HUES64 (cell line): ENCODE measurements around the gene CDKAL1.

Experiments
- H3K27ac ChIP-seq: 2 replicates; pipeline ENCODE4 v1.7.0; 2013; ENCODE audit warnings: low read depth, low read length, inconsistent platforms
- H3K27me3 ChIP-seq: 2 replicates; pipeline ENCODE4 v1.6.1; 2013; ENCODE audit warnings: mild to moderate bottlenecking, low read length; ENCODE audit not compliant: insufficient read depth
- H3K36me3 ChIP-seq: 2 replicates; pipeline ENCODE4 v1.6.1; 2013; ENCODE audit warnings: mild to moderate bottlenecking, low read length; ENCODE audit not compliant: insufficient read depth
- H3K4me1 ChIP-seq: 2 replicates; pipeline ENCODE4 v1.6.1; 2013; ENCODE audit warnings: mild to moderate bottlenecking, low read length, moderate library complexity; ENCODE audit not compliant: insufficient read depth
- H3K4me3 ChIP-seq: 2 replicates; pipeline ENCODE4 v1.5.1; 2013; ENCODE audit warnings: mild to moderate bottlenecking, low read length, moderate library complexity
- H3K9ac ChIP-seq: 2 replicates; pipeline ENCODE4 v1.6.1; 2013; ENCODE audit warnings: mild to moderate bottlenecking, low read depth, low read length
- H3K9me3 ChIP-seq: 2 replicates; pipeline ENCODE4 v1.6.1; 2013; ENCODE audit warnings: low read depth, low read length; ENCODE audit not compliant: insufficient read depth
- WGBS: fragments of 150-250, 120-280 bp; methylation state at CpG from one replicate; pipeline ENCODE4 v1.1.7; 2013; ENCODE audit warnings: missing lambda C conversion rate; 5-methylcytosine and 5-hydroxymethylcytosine counted together

The CDKAL1 gene

DNA sequence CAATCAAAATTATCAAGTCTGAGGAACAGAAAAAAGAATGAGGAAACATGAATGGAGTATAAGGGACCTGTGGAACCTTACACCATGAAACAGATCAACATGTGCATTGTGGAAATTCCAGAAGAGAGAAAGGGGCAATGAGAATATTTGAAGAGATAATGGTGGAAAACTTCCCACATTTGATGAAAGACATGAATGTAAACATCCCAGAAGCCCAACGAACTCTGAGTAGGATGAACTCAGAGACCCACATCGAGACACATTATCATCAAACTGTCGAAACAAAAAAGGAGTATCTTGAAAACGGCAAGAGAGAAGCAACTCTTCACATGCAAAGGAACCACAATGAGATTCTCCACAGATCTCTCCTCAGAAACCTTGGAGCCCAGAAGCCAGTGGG, 371.1 kb downstream of the CDKAL1 start:
- Histone ChIP-seq H3K36me3 (no peaks in the 10 kb centered on the region), H3K9me3 (peaks cover 4% of the 10 kb centered on the region; the same call in 1 of the 2 replicates), H3K27me3 (no peaks in the 10 kb centered on the region), H3K4me3 (no peak overlapping the region), H3K9ac (no peak overlapping the region), H3K4me1 (no peaks in the 10 kb centered on the region), H3K27ac (no peak overlapping the region)
- 77% methylated on average over 4 of the region's 4 CpGs for WGBS

DNA sequence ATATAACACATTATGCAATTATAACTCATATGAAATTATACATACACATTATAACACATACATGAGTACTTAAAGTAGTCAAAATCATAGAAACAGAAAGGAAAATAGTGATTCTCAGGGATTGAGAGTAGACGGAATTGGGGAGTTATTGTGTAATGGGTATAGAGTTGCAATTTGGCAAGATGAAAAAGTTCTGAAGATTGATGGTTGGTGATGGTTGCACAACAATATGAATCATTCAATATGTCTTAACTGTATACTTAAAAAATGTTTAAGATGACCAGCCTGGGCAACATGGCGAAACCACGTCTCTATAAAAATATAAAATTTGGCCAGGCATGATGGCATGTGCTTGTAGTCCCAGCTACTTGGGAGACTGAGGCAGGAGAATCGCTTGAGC, 372.7 kb downstream of the CDKAL1 start:
- Histone ChIP-seq H3K4me3 (no peak overlapping the region), H3K9me3 (peaks cover 4% of the 10 kb centered on the region; the same call in 1 of the 2 replicates), H3K27me3 (no peaks in the 10 kb centered on the region), H3K4me1 (peaks cover 11% of the 10 kb centered on the region; the same call in 1 of the 2 replicates), H3K36me3 (no peaks in the 10 kb centered on the region), H3K9ac (no peak overlapping the region), H3K27ac (no peak overlapping the region)
- WGBS, result 97% methylated on average over 4 of the region's 4 CpGs

DNA sequence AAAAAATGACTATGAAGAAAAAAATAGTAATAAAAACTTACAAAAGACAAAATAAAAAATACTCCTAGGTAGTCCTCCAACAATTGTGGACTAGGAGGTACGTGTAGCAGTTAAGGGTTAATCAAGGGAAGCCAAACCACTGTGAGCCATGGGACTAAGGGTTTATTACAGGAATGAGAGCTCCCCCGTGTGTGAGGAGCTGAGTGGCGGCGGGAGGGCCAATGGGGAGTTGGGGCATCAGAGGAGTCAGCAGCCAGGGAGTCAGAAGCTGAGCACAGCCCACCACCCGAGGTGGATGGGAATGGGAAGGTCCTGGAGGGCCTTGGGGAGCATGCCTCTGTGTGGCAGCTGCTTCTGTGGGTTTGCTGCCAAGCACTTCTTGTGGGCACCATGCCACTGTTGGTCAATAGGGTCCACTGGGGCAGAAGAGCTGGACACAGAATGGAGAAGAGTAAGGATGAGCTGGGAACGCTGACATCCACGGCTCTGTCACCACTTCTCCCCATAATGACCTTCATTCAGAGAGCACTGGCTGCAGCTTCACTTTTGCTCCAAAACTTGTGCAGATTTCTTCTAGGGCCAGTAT, 373.3 kb downstream of the CDKAL1 start:
- Histone ChIP-seq H3K36me3 (no peaks in the 10 kb centered on the region), H3K4me3 (no peak overlapping the region), H3K4me1 (peaks cover 11% of the 10 kb centered on the region; the same call in 1 of the 2 replicates), H3K9me3 (peaks cover 4% of the 10 kb centered on the region; the same call in 1 of the 2 replicates), H3K27me3 (no peaks in the 10 kb centered on the region), H3K9ac (no peak overlapping the region), H3K27ac (no peak overlapping the region)
- WGBS, result 70% methylated on average over 7 of the region's 7 CpGs

DNA sequence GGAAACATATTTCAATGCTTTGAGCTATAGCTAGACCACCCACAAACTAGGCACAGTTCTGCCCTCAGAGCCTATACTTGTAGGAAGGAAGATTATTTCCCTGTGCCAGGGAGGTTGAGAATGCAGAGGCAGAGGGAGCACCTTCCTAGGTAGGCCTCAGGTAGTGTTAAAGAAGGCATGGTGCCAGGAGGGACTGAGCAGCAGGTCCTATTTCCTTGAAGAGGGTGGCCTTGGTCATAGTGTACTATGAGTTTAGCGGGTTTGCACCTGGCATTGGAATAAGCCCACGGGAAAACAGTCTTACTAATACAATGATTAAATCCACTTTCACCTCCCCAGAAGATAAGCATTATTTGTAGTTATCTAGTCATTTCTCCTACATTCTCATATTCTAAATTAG, 375.4 kb downstream of the CDKAL1 start:
- WGBS, result 100% methylated on average over 2 of the region's 2 CpGs
- Histone ChIP-seq H3K27me3 (no peaks in the 10 kb centered on the region), H3K4me3 (no peak overlapping the region), H3K9me3 (peaks cover 7% of the 10 kb centered on the region; the same call in 1 of the 2 replicates), H3K27ac (no peak overlapping the region), H3K36me3 (no peaks in the 10 kb centered on the region), H3K4me1 (peaks cover 11% of the 10 kb centered on the region; the same call in 1 of the 2 replicates), H3K9ac (no peak overlapping the region)

DNA sequence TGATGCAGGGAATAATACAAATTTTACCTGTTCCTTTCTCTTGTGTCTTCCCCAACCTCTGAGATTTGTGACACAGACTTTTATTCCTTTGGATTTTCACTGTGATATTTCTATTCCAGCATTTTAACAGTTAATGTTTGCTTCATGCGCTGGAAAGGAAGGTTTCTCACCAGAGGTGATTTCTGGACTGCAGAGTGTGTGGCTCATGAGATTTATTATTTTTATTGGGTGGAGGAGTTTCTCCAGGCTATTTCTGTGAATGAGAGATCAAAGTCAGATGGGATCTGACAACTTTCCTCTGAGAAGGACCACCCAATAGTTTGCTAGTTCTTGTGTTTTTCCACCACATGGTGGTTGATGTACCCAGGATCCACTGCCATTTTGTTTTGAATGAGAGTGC, 377.5 kb downstream of the CDKAL1 start:
- 95% methylated on average over 1 of the region's 1 CpG for WGBS
- no peak overlapping the region for H3K27ac ChIP-seq
- H3K9ac ChIP-seq, result no peak overlapping the region

DNA sequence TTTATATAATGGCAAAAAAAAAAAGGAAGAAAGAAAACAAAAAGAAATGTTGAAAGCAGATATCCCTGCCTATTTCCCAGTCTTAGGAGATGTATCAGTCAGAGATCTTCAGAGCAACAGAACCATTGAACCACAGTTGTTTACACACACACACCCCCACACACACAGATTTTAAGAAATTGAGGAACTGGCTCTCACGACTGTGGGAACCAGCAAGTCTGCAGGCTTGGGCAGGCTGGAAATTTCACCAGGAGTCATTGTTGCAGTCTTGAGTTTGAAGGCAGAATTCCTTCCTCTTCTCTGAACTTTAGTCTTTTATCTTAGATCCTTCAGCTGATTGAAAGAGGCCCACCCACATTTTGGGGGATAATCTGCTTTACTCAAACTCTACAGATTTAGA, 380.9 kb downstream of the CDKAL1 start:
- peaks cover 6% of the 10 kb centered on the region; the same call in 1 of the 2 replicates for H3K36me3 ChIP-seq
- H3K27ac ChIP-seq, result no peak overlapping the region
- WGBS, result 96% methylated on average over 1 of the region's 1 CpG
- H3K9ac ChIP-seq, result no peak overlapping the region
- no peak overlapping the region for H3K4me3 ChIP-seq
- H3K27me3 ChIP-seq, result no peaks in the 10 kb centered on the region
- peaks cover 11% of the 10 kb centered on the region; the same call in 1 of the 2 replicates for H3K4me1 ChIP-seq
- H3K9me3 ChIP-seq, result peaks cover 17% of the 10 kb centered on the region

More for the DNA sequence above, 377.5 kb downstream of the CDKAL1 start:
- H3K9me3 ChIP-seq, result peaks cover 17% of the 10 kb centered on the region
- no peaks in the 10 kb centered on the region for H3K27me3 ChIP-seq
- H3K4me1 ChIP-seq, result peaks cover 11% of the 10 kb centered on the region; the same call in 1 of the 2 replicates
- peaks cover 6% of the 10 kb centered on the region; the same call in 1 of the 2 replicates for H3K36me3 ChIP-seq
- no peak overlapping the region for H3K4me3 ChIP-seq

DNA sequence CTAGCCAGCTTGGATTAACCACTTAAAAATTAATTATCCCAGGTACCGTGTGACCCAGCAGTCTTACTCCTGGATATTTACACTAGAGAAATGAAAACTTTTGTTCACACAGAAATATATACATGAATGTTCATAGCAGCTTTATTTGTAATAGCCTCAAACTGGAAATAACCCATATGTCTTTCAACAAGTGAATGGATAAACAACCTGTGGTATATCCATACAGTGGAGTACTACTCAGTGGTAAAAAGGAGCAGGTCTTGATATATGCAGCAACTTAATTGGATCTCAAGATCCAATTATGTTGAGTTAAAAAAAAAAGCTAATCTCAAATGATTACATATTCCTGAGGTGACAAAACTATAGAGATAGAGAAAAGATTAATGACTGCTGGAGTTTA, 381.4 kb downstream of the CDKAL1 start:
- Histone ChIP-seq H3K4me1 (peaks cover 10% of the 10 kb centered on the region; the same call in 1 of the 2 replicates), H3K27me3 (no peaks in the 10 kb centered on the region), H3K4me3 (no peak overlapping the region), H3K9me3 (peaks cover 17% of the 10 kb centered on the region), H3K27ac (no peak overlapping the region), H3K9ac (no peak overlapping the region), H3K36me3 (peaks cover 6% of the 10 kb centered on the region; the same call in 1 of the 2 replicates)
- 100% methylated on average over 1 of the region's 1 CpG for WGBS

DNA sequence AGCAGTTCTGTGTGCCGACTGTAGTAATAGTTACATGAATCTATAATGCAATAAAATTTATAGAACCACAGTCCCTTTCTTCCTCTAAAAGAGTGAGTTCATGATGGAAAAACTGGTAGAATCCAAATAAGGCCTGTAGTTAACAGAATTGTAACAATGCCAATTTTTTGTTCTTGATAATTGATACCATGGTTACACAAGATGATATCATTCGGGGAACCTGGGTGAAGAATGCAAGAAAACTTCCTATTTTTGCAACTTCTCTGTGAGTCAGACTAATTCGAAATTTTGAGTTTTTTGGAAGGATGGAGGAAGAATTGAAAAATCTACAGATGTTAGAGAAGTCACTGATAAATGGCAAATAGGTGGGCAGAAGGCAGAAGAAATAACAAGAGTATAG, 381.8 kb downstream of the CDKAL1 start:
- Histone ChIP-seq H3K36me3 (peaks cover 6% of the 10 kb centered on the region; the same call in 1 of the 2 replicates), H3K4me3 (no peak overlapping the region), H3K9me3 (peaks cover 17% of the 10 kb centered on the region), H3K4me1 (peaks cover 6% of the 10 kb centered on the region; the same call in 1 of the 2 replicates), H3K27me3 (no peaks in the 10 kb centered on the region), H3K27ac (no peak overlapping the region), H3K9ac (no peak overlapping the region)
- WGBS, result 98% methylated on average over 2 of the region's 3 CpGs

DNA sequence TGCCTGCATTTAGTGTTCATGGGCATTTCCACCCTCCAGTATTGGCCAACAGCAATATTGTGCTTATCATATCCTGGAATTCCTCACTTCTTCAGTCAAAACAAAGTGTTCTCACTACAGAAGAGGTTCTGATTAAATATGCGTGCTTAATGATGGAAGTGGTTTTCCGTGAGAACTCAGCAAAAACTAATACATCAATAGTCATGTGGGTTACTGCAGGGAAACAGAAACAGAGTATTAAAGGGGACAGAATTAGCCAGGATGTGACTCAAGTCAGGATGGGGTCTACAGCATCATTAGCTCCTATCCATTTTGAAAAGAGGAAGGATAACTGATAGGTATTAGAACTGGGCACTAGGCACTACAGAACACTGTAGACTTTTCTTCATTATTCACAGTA, 384.6 kb downstream of the CDKAL1 start:
- 80% methylated on average over 2 of the region's 2 CpGs for WGBS
- Histone ChIP-seq H3K4me1 (no peaks in the 10 kb centered on the region; the same call in 1 of the 2 replicates), H3K9ac (no peak overlapping the region), H3K27me3 (no peaks in the 10 kb centered on the region), H3K27ac (no peak overlapping the region), H3K36me3 (peaks cover 6% of the 10 kb centered on the region; the same call in 1 of the 2 replicates), H3K4me3 (no peak overlapping the region), H3K9me3 (peaks cover 17% of the 10 kb centered on the region)

DNA sequence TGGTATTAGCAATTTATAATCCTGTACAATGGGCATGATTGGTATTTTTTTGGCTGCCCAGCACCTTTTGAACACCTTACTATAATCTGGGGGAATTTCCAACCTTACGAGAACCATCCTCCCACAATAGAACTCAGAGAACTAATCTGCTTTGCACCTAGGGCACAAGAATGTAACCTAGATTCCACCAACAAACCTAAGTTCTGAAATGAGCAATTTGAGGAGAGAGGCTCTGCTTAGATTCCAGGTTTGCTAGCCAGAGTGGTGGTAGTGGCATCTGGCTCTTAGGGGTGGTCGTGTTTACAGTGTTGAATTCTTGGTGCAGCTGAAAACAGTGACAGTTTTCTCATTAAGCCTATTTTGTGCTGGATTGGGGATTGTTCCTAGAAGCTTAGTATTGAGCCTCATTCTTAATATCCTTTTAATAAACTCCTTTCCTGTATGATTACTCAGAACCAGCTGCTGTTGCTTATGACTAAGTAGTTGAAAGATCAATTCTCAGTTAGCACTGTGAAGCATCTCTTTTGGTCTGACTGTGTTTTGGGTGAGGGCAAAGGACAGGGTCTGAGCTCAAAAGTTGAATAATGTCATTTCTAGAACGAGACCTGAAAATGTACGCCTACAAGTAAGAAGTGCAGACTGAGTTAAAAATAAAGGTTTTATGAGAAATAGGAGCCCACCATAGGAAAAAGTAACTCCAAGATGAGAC, 385.6 kb downstream of the CDKAL1 start:
- H3K9ac ChIP-seq, result no peak overlapping the region
- H3K4me3 ChIP-seq, result no peak overlapping the region
- H3K27ac ChIP-seq, result no peak overlapping the region
- peaks cover 6% of the 10 kb centered on the region; the same call in 1 of the 2 replicates for H3K36me3 ChIP-seq
- peaks cover 13% of the 10 kb centered on the region for H3K9me3 ChIP-seq
- no peaks in the 10 kb centered on the region; the same call in 1 of the 2 replicates for H3K4me1 ChIP-seq
- WGBS, result 95% methylated on average over 4 of the region's 4 CpGs
- no peaks in the 10 kb centered on the region for H3K27me3 ChIP-seq

DNA sequence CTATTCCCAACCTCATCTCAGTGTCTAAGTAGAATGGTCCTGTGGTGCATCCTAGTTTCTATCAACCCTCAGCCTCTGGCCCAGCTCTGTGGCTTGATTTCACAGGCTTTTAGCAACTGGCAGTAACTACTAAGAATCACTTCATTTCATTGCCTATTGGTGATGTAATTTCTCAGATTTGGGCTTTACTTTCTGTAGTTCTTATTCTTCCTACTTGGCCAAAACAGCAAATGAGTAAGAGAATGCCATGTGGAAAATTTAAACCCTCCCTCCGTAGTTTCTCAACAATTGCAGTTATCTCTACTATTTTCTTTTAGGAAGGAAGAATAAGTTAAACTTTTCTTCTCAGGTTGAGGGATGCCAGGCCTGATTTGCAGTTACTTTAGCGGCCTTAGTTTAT, 387.3 kb downstream of the CDKAL1 start:
- 95% methylated on average over 1 of the region's 2 CpGs for WGBS
- no peaks in the 10 kb centered on the region for H3K9me3 ChIP-seq
- H3K36me3 ChIP-seq, result no peaks in the 10 kb centered on the region
- H3K4me1 ChIP-seq, result no peaks in the 10 kb centered on the region; the same call in 1 of the 2 replicates
- H3K9ac ChIP-seq, result no peak overlapping the region
- H3K27me3 ChIP-seq, result no peaks in the 10 kb centered on the region
- no peak overlapping the region for H3K27ac ChIP-seq
- H3K4me3 ChIP-seq, result no peak overlapping the region
